Measurements from ENCODE around the gene ARID3B.

Gene ARID3B

GRCh38 chr15:74549816-74550215 lies 8.8 kb downstream of the ARID3B start:
- no peak overlapping the region for H3K9ac ChIP-seq (ENCODE audit: low read depth, low read length)
- H3K4me3 ChIP-seq (ENCODE audit: low read depth, low read length), result no peak overlapping the region
- H3K4me1 ChIP-seq (ENCODE audit: control insufficient read depth, insufficient read depth, low read length), result peaks cover 2% of the 10 kb centered on the region
- H3K36me3 ChIP-seq (ENCODE audit: control insufficient read depth, insufficient read depth, low read length), result peaks cover 29% of the 10 kb centered on the region
- H3K27me3 ChIP-seq (ENCODE audit: control insufficient read depth, insufficient read depth, low read length), result no peaks in the 10 kb centered on the region
- no peaks in the 10 kb centered on the region for H3K9me3 ChIP-seq (ENCODE audit: control insufficient read depth, insufficient read depth, low read length)

DNA sequence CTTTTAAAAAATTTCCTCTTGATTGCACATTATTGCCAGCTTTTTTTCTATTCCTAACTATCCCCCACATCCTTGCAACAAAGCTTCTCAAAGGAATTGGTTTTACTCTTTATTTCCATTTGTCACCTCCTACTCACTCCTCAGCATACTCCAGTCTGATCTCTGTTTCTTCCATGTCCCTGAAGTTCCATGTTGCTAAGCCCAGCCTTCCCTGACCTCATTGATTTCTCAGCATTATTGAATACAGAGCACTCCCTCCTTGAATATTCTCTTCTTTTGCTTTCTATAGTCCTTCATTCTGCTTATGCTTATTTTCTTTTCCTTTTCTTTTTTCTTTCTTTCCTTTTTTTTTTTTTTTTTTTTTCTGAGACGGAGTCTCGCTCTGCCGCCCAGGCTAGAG lies 10.7 kb downstream of the ARID3B start:
- Histone ChIP-seq H3K36me3 (ENCODE audit: control insufficient read depth, insufficient read depth, low read length) (peaks cover 16% of the 10 kb centered on the region), H3K4me3 (ENCODE audit: low read depth, low read length) (no peak overlapping the region), H3K9me3 (ENCODE audit: control insufficient read depth, insufficient read depth, low read length) (no peaks in the 10 kb centered on the region), H3K27me3 (ENCODE audit: control insufficient read depth, insufficient read depth, low read length) (no peaks in the 10 kb centered on the region), H3K4me1 (ENCODE audit: control insufficient read depth, insufficient read depth, low read length) (peaks cover under 1% of the 10 kb centered on the region), H3K9ac (ENCODE audit: low read depth, low read length) (no peak overlapping the region)

- Histone ChIP-seq H3K9me3 (ENCODE audit: control insufficient read depth, insufficient read depth, low read length) (no peaks in the 10 kb centered on the region), H3K4me1 (ENCODE audit: control insufficient read depth, insufficient read depth, low read length) (no peaks in the 10 kb centered on the region), H3K4me3 (ENCODE audit: low read depth, low read length) (no peak overlapping the region), H3K36me3 (ENCODE audit: control insufficient read depth, insufficient read depth, low read length) (peaks cover 16% of the 10 kb centered on the region), H3K9ac (ENCODE audit: low read depth, low read length) (no peak overlapping the region), H3K27me3 (ENCODE audit: control insufficient read depth, insufficient read depth, low read length) (no peaks in the 10 kb centered on the region)
These were observed 11.9 kb downstream of the ARID3B start for GRCh38 chr15:74552773-74553441.

- no peaks in the 10 kb centered on the region for H3K9me3 ChIP-seq (ENCODE audit: control insufficient read depth, insufficient read depth, low read length)
- H3K4me1 ChIP-seq (ENCODE audit: control insufficient read depth, insufficient read depth, low read length), result no peaks in the 10 kb centered on the region
- no peak overlapping the region for H3K9ac ChIP-seq (ENCODE audit: low read depth, low read length)
- H3K4me3 ChIP-seq (ENCODE audit: low read depth, low read length), result no peak overlapping the region
- peaks cover 10% of the 10 kb centered on the region for H3K36me3 ChIP-seq (ENCODE audit: control insufficient read depth, insufficient read depth, low read length)
- H3K27me3 ChIP-seq (ENCODE audit: control insufficient read depth, insufficient read depth, low read length), result no peaks in the 10 kb centered on the region
These were observed 14.2 kb downstream of the ARID3B start for GRCh38 chr15:74555192-74555591.

GRCh38 chr15:74558706-74559105 lies 17.7 kb downstream of the ARID3B start:
- Histone ChIP-seq H3K36me3 (ENCODE audit: control insufficient read depth, insufficient read depth, low read length) (peaks cover 2% of the 10 kb centered on the region), H3K9me3 (ENCODE audit: control insufficient read depth, insufficient read depth, low read length) (no peaks in the 10 kb centered on the region), H3K4me1 (ENCODE audit: control insufficient read depth, insufficient read depth, low read length) (no peaks in the 10 kb centered on the region), H3K9ac (ENCODE audit: low read depth, low read length) (no peak overlapping the region), H3K27me3 (ENCODE audit: control insufficient read depth, insufficient read depth, low read length) (no peaks in the 10 kb centered on the region), H3K4me3 (ENCODE audit: low read depth, low read length) (no peak overlapping the region)

DNA sequence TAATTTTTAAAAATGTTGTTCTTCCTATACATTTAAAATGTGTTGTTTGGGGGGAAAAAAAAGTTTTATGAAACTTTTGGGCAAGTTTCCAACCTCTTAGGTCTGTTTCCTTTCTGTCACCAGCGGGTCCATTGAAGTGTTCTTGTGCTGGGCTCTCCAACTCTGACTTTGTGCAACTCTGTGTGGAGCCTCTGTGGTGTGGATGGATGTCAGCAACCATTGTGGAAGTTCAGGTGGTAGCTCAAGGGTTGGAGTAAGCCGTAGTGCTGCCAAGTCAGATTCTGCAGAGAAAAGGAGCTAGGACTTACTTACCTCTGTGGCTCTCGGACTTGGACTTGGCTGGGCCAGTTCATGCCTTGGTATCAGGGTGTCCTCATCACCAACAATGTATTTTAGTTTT lies 22.4 kb downstream of the ARID3B start:
- Histone ChIP-seq H3K27me3 (ENCODE audit: control insufficient read depth, insufficient read depth, low read length) (no peaks in the 10 kb centered on the region), H3K9me3 (ENCODE audit: control insufficient read depth, insufficient read depth, low read length) (no peaks in the 10 kb centered on the region), H3K4me1 (ENCODE audit: control insufficient read depth, insufficient read depth, low read length) (no peaks in the 10 kb centered on the region), H3K36me3 (ENCODE audit: control insufficient read depth, insufficient read depth, low read length) (peaks cover 9% of the 10 kb centered on the region), H3K9ac (ENCODE audit: low read depth, low read length) (no peak overlapping the region), H3K4me3 (ENCODE audit: low read depth, low read length) (no peak overlapping the region)

- peaks cover 9% of the 10 kb centered on the region for H3K36me3 ChIP-seq (ENCODE audit: control insufficient read depth, insufficient read depth, low read length)
- H3K9me3 ChIP-seq (ENCODE audit: control insufficient read depth, insufficient read depth, low read length), result no peaks in the 10 kb centered on the region
- no peak overlapping the region for H3K4me3 ChIP-seq (ENCODE audit: low read depth, low read length)
- no peak overlapping the region for H3K9ac ChIP-seq (ENCODE audit: low read depth, low read length)
- no peaks in the 10 kb centered on the region for H3K4me1 ChIP-seq (ENCODE audit: control insufficient read depth, insufficient read depth, low read length)
- H3K27me3 ChIP-seq (ENCODE audit: control insufficient read depth, insufficient read depth, low read length), result no peaks in the 10 kb centered on the region
These were observed 23.2 kb downstream of the ARID3B start for GRCh38 chr15:74564182-74564581.

GRCh38 chr15:74565381-74566085 lies 24.5 kb downstream of the ARID3B start:
- no peaks in the 10 kb centered on the region for H3K27me3 ChIP-seq (ENCODE audit: control insufficient read depth, insufficient read depth, low read length)
- peaks cover 17% of the 10 kb centered on the region for H3K36me3 ChIP-seq (ENCODE audit: control insufficient read depth, insufficient read depth, low read length)
- H3K4me3 ChIP-seq (ENCODE audit: low read depth, low read length), result no peak overlapping the region
- H3K9ac ChIP-seq (ENCODE audit: low read depth, low read length), result no peak overlapping the region
- no peaks in the 10 kb centered on the region for H3K4me1 ChIP-seq (ENCODE audit: control insufficient read depth, insufficient read depth, low read length)
- H3K9me3 ChIP-seq (ENCODE audit: control insufficient read depth, insufficient read depth, low read length), result no peaks in the 10 kb centered on the region

GRCh38 chr15:74568594-74568993 lies 27.6 kb downstream of the ARID3B start:
- H3K36me3 ChIP-seq (ENCODE audit: control insufficient read depth, insufficient read depth, low read length), result peaks cover 25% of the 10 kb centered on the region

DNA sequence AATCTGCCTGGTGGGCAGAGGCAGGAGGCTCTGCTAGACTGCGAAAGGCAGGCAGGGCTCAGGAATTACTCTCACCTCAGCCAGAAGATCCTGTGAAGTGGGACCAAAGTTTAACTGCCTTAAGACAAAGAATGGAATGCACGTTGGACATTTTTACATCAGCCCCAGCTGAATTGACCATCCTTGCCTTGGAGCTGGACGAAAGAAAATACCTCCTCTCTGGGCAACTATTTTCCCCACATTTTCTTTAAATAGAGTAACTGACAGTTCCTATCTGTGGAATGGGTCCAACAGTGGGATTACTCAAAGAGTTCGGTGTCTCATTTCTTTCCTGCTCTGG lies 28.7 kb downstream of the ARID3B start:
- peaks cover 35% of the 10 kb centered on the region for H3K36me3 ChIP-seq (ENCODE audit: control insufficient read depth, insufficient read depth, low read length)
- no peak overlapping the region for H3K9ac ChIP-seq (ENCODE audit: low read depth, low read length)

More at GRCh38 chr15:74568594-74568993, 27.6 kb downstream of the ARID3B start:
- H3K9ac ChIP-seq (ENCODE audit: low read depth, low read length), result no peak overlapping the region
- H3K27me3 ChIP-seq (ENCODE audit: control insufficient read depth, insufficient read depth, low read length), result no peaks in the 10 kb centered on the region
- no peak overlapping the region for H3K4me3 ChIP-seq (ENCODE audit: low read depth, low read length)
- H3K4me1 ChIP-seq (ENCODE audit: control insufficient read depth, insufficient read depth, low read length), result no peaks in the 10 kb centered on the region
- no peaks in the 10 kb centered on the region for H3K9me3 ChIP-seq (ENCODE audit: control insufficient read depth, insufficient read depth, low read length)

GRCh38 chr15:74571191-74571590 lies 30.2 kb downstream of the ARID3B start:
- Histone ChIP-seq H3K9ac (ENCODE audit: low read depth, low read length) (no peak overlapping the region), H3K4me3 (ENCODE audit: low read depth, low read length) (no peak overlapping the region), H3K27me3 (ENCODE audit: control insufficient read depth, insufficient read depth, low read length) (no peaks in the 10 kb centered on the region), H3K4me1 (ENCODE audit: control insufficient read depth, insufficient read depth, low read length) (no peaks in the 10 kb centered on the region), H3K36me3 (ENCODE audit: control insufficient read depth, insufficient read depth, low read length) (peaks cover 40% of the 10 kb centered on the region), H3K9me3 (ENCODE audit: control insufficient read depth, insufficient read depth, low read length) (no peaks in the 10 kb centered on the region)

More for the DNA sequence above, 28.7 kb downstream of the ARID3B start:
- no peaks in the 10 kb centered on the region for H3K9me3 ChIP-seq (ENCODE audit: control insufficient read depth, insufficient read depth, low read length)
- H3K4me1 ChIP-seq (ENCODE audit: control insufficient read depth, insufficient read depth, low read length), result no peaks in the 10 kb centered on the region
- no peak overlapping the region for H3K4me3 ChIP-seq (ENCODE audit: low read depth, low read length)
- no peaks in the 10 kb centered on the region for H3K27me3 ChIP-seq (ENCODE audit: control insufficient read depth, insufficient read depth, low read length)

- H3K36me3 ChIP-seq (ENCODE audit: control insufficient read depth, insufficient read depth, low read length), result peaks cover 37% of the 10 kb centered on the region
- no peak overlapping the region for H3K4me3 ChIP-seq (ENCODE audit: low read depth, low read length)
- no peaks in the 10 kb centered on the region for H3K9me3 ChIP-seq (ENCODE audit: control insufficient read depth, insufficient read depth, low read length)
- H3K9ac ChIP-seq (ENCODE audit: low read depth, low read length), result no peak overlapping the region
- no peaks in the 10 kb centered on the region for H3K27me3 ChIP-seq (ENCODE audit: control insufficient read depth, insufficient read depth, low read length)
- H3K4me1 ChIP-seq (ENCODE audit: control insufficient read depth, insufficient read depth, low read length), result no peaks in the 10 kb centered on the region
These were observed 33.0 kb downstream of the ARID3B start for GRCh38 chr15:74573987-74574386.

Measured in iPS-15b (cell line).